GM12878 (cell line): ENCODE measurements around the gene LYRM4. TPM values are rescaled to one million over a fixed set of nuclear protein-coding genes. Genes with fewer than 3 reads are reported as not detected.

ENCODE experiments used
- ATAC-seq: fragments of 200-7000 bp; cut with Tn5 transposase; 3 replicates; pipeline ENCODE4 v1.9.1; 2020; ENCODE audit warnings: mild to moderate bottlenecking, moderate library complexity
- BruUV-seq: library from RNA; stranded (reverse); fragments of 400-500 nt; replicated peaks from 2 replicates; lab custom pipeline; 2021; lab: Mats Ljungman, UMichigan
- CTCF ChIA-PET: fragments of 300-600 bp; sonication (Branson Sonifier 250); formaldehyde crosslinking; extraction: SDS; loops from one replicate; lab custom pipeline; 2021; ENCODE audit warnings: inconsistent platforms; lab: Yijun Ruan, JAX
- POLR2A ChIA-PET: fragments of 350-600 bp; formaldehyde crosslinking; extraction: SDS; loops from one replicate; lab custom pipeline; 2021; ENCODE audit warnings: inconsistent platforms; lab: Charles Lee
- RAD21 ChIA-PET: fragments of 300-600 bp; sonication (Branson Sonifier 250); formaldehyde crosslinking; loops from one replicate; lab custom pipeline; 2023; ENCODE audit warnings: antibody characterized with exemption; ENCODE audit not compliant: unreplicated experiment; lab: Charles Lee
- SMC1A ChIA-PET: fragments of 300-600 bp; sonication (Branson Sonifier 250); formaldehyde crosslinking; loops from one replicate; lab custom pipeline; 2023; ENCODE audit not compliant: unreplicated experiment, uncharacterized antibody; lab: Charles Lee
- DNase-seq: peaks from one replicate; pipeline ENCODE4 v3.0.0-alpha.2; 2011; ENCODE audit warnings: low read depth, low spot score
- FAIRE-seq: peaks from 3 replicates; lab custom pipeline; 2011; peaks lifted over from hg19 to GRCh38; lab: Jason Lieb, UNC
- H2AFZ ChIP-seq: 2 replicates; pipeline ENCODE4 v1.6.0; 2011; ENCODE audit warnings: low read depth, low read length, control low read depth; ENCODE audit not compliant: control insufficient read depth
- H3K27ac ChIP-seq: 2 replicates; pipeline ENCODE4 v1.5.1; 2011; ENCODE audit warnings: control low read depth; ENCODE audit not compliant: control insufficient read depth, insufficient read depth
- H3K27me3 ChIP-seq, 2 experiments: replicated peaks in 1 of 2; 2 replicates each; pipeline versions ENCODE4 v1.6.0 to v1.6.1; 2011; ENCODE audit warnings: low read length in 1 of 2; ENCODE audit not compliant: control insufficient read depth in 2 of 2, insufficient read depth in 2 of 2
- H3K36me3 ChIP-seq, 2 experiments: 2 replicates each; pipeline ENCODE4 v1.5.1; 2011; ENCODE audit warnings: low read length in 1 of 2; ENCODE audit not compliant: control insufficient read depth in 2 of 2, insufficient read depth in 2 of 2
- H3K4me1 ChIP-seq: 2 replicates; pipeline ENCODE4 v1.6.1; 2011; ENCODE audit warnings: mild to moderate bottlenecking, low read length, moderate library complexity, mixed read lengths; ENCODE audit not compliant: control insufficient read depth, insufficient read depth
- H3K4me2 ChIP-seq: 2 replicates; pipeline ENCODE4 v1.6.0; 2011; ENCODE audit warnings: control low read depth; ENCODE audit not compliant: control insufficient read depth, insufficient read depth
- H3K4me3 ChIP-seq: fragments of 200-600 bp; sonication (generic); 2 replicates; pipeline ENCODE4 v1.5.1; 2016
- H3K79me2 ChIP-seq: 2 replicates; pipeline ENCODE4 v1.6.0; 2011; ENCODE audit warnings: low read length; ENCODE audit not compliant: control insufficient read depth, insufficient read depth
- H3K9ac ChIP-seq: 2 replicates; pipeline ENCODE4 v1.8.0; 2011; ENCODE audit warnings: low read length, control low read depth, mixed read lengths; ENCODE audit not compliant: control insufficient read depth, insufficient read depth
- H3K9me3 ChIP-seq: replicated peaks from 3 replicates; pipeline ENCODE4 v1.5.1; 2011; ENCODE audit warnings: mild to moderate bottlenecking, low read length; ENCODE audit not compliant: control insufficient read depth, insufficient read depth
- H4K20me1 ChIP-seq: 2 replicates; pipeline ENCODE4 v1.6.0; 2011; ENCODE audit not compliant: control insufficient read depth, insufficient read depth
- ATF3 ChIP-seq: IDR thresholded peaks from 2 replicates; pipeline ENCODE4 v1.6.1; 2011; ENCODE audit warnings: low read depth, mild to moderate bottlenecking, low read length, moderate library complexity, borderline replicate concordance; ENCODE audit errors: extremely low read depth
- CHD2 ChIP-seq: IDR thresholded peaks from 2 replicates; pipeline ENCODE4 v1.6.1; 2011; ENCODE audit warnings: low read depth, low read length, improper control_type of control experiment, borderline replicate concordance
- DPF2 ChIP-seq: fragments of 450-650 bp; IDR thresholded peaks from 2 replicates; pipeline ENCODE4 v1.6.1; 2017; ENCODE audit warnings: mild to moderate bottlenecking
- E2F8 ChIP-seq: fragments of 450-650 bp; IDR thresholded peaks from 2 replicates; pipeline ENCODE4 v1.6.1; 2018; ENCODE audit warnings: mild to moderate bottlenecking, low read depth, moderate library complexity; ENCODE audit not compliant: partially characterized antibody
- HCFC1 ChIP-seq: fragments of 150-350 bp; IDR thresholded peaks from 2 replicates; pipeline ENCODE4 v1.6.1; 2014; ENCODE audit warnings: low read length
- HDAC2 ChIP-seq: fragments of 200-600 bp; sonication (generic); IDR thresholded peaks from 2 replicates; pipeline ENCODE4 v1.6.1; 2017
- RBBP5 ChIP-seq: fragments of 200-600 bp; sonication (generic); conservative IDR thresholded peaks from 2 replicates; pipeline ENCODE4 v1.6.1; 2016
- RELB ChIP-seq: fragments of 450-650 bp; IDR thresholded peaks from 2 replicates; pipeline ENCODE4 v1.6.1; 2017; ENCODE audit warnings: low read depth, mild to moderate bottlenecking, moderate library complexity
- TBL1XR1 ChIP-seq: IDR thresholded peaks from 2 replicates; pipeline ENCODE4 v1.6.1; 2012; ENCODE audit warnings: low read depth, low read length, improper control_type of control experiment
- WGBS: methylation state at CpG from one replicate; pipeline ENCODE4 v1.1.6; 2016; ENCODE audit warnings: low lambda C conversion rate; ENCODE audit not compliant: insufficient replicate concordance, insufficient coverage; ENCODE audit errors: missing lambda C conversion rate; 5-methylcytosine and 5-hydroxymethylcytosine counted together
- in situ Hi-C: fragments of 300-500 bp; cut with MboI; formaldehyde crosslinking; loops from 9 replicates; pipeline ENCODE4 v1.14.3; 2018; ENCODE audit warnings: mixed read lengths
- intact Hi-C: fragments of 100-400 bp; cut with micrococcal nuclease; formaldehyde crosslinking; loops from one replicate; pipeline ENCODE4 v1.14.2; 2022; ENCODE audit not compliant: unreplicated experiment
- polyA plus RNA-seq, 11 experiments: library from polyadenylated mRNA; depleted of rRNA in 4 of 11; unstranded in 6 of 11; stranded (reverse) in 5 of 11; fragments of >200 nt; fragmentation: Nextera tagmentation in 4 of 11; fragmentation: Illumina TruSeq in 1 of 11; extraction: Ambion mirVana in 4 of 11; extraction: Trizol in 1 of 11; gene quantifications; 1 replicate in 1 of 11; 2 replicates in 10 of 11; pipeline versions ENCODE4 v1.2.1 to v1.2.3, GENCODE V29; 2011 to 2016; ENCODE audit warnings: inconsistent platforms in 2 of 11, missing spikeins in 2 of 11, low read depth in 1 of 11
- total RNA-seq, 4 experiments: library from RNA; depleted of rRNA in 3 of 4; stranded (reverse); fragments of >200 nt in 3 of 4; fragmentation: Illumina TruSeq in 1 of 4; extraction: Trizol in 1 of 4; gene quantifications; 2 replicates each; pipeline versions ENCODE4 v1.2.1 to v1.2.3, GENCODE V29; 2013 to 2021
- TF ChIP-seq, protein P1 (sequence below): fragments of 450-650 bp; conservative IDR thresholded peaks from 2 replicates; pipeline ENCODE4 v1.6.1; 2017; ENCODE audit warnings: mild to moderate bottlenecking, moderate library complexity
- TF ChIP-seq, protein P2 (sequence below): fragments of 450-650 bp; IDR thresholded peaks from 2 replicates; pipeline ENCODE4 v1.6.1; 2016; ENCODE audit warnings: mild to moderate bottlenecking, moderate library complexity, borderline replicate concordance

The LYRM4 gene
- total and polyA plus RNA-seq, 10 of the 15 experiments (the other 5 are each of a cell fraction or from before 2014, with no cell fraction given), result 32.7 to 66.8 (median 44.0) TPM

DNA sequence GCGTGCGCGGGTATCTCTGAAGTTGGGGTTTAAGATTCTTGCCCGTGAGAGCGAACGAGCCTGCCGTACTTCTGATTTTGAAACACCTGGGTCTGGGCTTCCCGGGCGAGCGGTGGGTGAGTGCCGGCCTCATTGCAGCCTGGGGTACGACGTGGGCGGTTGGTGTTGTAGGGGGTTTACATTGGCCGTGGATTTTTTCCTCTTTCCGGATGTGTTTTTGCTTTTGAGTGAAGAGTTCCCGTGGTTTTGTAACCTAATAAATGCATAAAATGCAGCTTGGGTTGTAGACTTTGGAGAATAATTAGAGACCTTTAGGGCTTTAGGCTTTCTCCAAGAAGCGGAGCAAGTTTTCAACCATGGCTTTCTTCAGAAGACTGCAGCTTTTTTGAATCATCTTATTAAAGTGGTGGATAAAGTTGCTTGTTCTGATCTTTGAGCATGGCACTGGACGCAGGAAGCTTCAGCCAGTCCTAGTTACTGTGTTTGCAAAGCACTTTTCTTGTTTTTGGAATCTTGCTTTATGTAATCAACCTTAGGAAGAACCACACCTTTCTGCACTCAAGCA lies 877 bp upstream of the LYRM4 start:
- no peaks in the 10 kb centered on the region for H3K9me3 ChIP-seq
- H3K9ac ChIP-seq, result peak overlapping the region; percentile 92
- H3K79me2 ChIP-seq, result peaks cover 39% of the 10 kb centered on the region
- TSS peak; percentile 86 for BruUV-seq
- POLR2A ChIA-PET, result interaction anchor here (1.0 to 2.1 kb wide), 2 partner anchors 11 to 42 kb away, joined by 3 to 5 read pairs; no protein-coding TSS in a partner anchor
- ATAC-seq (no peak), DNase-seq (no peak), FAIRE-seq (no peak)
- under 1% methylated on average over 19 of the region's 19 CpGs for WGBS
- H2AFZ ChIP-seq, result peak overlapping the region; percentile 99
- no peaks in the 10 kb centered on the region for H4K20me1 ChIP-seq
- H3K4me1 ChIP-seq, result peaks cover 8% of the 10 kb centered on the region; the same call in 1 of the 2 replicates
- in situ Hi-C loops (no loop called here), intact Hi-C loops (loop anchor here (1.0 to 5.0 kb wide), 2 partner anchors 17 to 119 kb away; no protein-coding TSS in a partner anchor)
- H3K27ac ChIP-seq, result peak overlapping the region; percentile 98
- SMC1A ChIA-PET, result interaction anchor here (1.4 to 2.7 kb wide), 5 partner anchors 13 to 118 kb away, joined by 3 to 12 read pairs (median 6); no protein-coding TSS in a partner anchor
- H3K27me3 ChIP-seq, result no peaks in the 10 kb centered on the region
- no peaks in the 10 kb centered on the region for H3K36me3 ChIP-seq
- CTCF ChIA-PET, result interaction anchor here (0.7 to 1.7 kb wide), 6 partner anchors 15 to 404 kb away, joined by 3 to 7 read pairs (median 3); no protein-coding TSS in a partner anchor
- H3K4me3 ChIP-seq, result peak overlapping the region; percentile 90
- RAD21 ChIA-PET, result interaction anchor here (1.1 to 2.2 kb wide), 4 partner anchors 34 to 118 kb away, joined by 3 to 19 read pairs (median 7); no protein-coding TSS in a partner anchor
- peak overlapping the region; percentile 55 for H3K4me2 ChIP-seq
- TF ChIP-seq HCFC1, result no peak
- peak; percentile 55; the same call in 1 of the 2 replicates for TF ChIP-seq TBL1XR1
- peak; percentile 86; the same call in 1 of the 2 replicates for TF ChIP-seq HDAC2
- TF ChIP-seq RBBP5, result peak; percentile 83
- peak; percentile 27 for TF ChIP-seq E2F8
- no peak for TF ChIP-seq ATF3
- 0 out of 2 replicates have a peak, but pooled peaks have one; percentile 7 for TF ChIP-seq DPF2
- TF ChIP-seq RELB, result peak; percentile 98
- TF ChIP-seq, protein P1, sequence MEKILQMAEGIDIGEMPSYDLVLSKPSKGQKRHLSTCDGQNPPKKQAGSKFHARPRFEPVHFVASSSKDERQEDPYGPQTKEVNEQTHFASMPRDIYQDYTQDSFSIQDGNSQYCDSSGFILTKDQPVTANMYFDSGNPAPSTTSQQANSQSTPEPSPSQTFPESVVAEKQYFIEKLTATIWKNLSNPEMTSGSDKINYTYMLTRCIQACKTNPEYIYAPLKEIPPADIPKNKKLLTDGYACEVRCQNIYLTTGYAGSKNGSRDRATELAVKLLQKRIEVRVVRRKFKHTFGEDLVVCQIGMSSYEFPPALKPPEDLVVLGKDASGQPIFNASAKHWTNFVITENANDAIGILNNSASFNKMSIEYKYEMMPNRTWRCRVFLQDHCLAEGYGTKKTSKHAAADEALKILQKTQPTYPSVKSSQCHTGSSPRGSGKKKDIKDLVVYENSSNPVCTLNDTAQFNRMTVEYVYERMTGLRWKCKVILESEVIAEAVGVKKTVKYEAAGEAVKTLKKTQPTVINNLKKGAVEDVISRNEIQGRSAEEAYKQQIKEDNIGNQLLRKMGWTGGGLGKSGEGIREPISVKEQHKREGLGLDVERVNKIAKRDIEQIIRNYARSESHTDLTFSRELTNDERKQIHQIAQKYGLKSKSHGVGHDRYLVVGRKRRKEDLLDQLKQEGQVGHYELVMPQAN, result peak; percentile 77
- peak; percentile 5; the same call in 1 of the 2 replicates for TF ChIP-seq CHD2
- TF ChIP-seq, protein P2, sequence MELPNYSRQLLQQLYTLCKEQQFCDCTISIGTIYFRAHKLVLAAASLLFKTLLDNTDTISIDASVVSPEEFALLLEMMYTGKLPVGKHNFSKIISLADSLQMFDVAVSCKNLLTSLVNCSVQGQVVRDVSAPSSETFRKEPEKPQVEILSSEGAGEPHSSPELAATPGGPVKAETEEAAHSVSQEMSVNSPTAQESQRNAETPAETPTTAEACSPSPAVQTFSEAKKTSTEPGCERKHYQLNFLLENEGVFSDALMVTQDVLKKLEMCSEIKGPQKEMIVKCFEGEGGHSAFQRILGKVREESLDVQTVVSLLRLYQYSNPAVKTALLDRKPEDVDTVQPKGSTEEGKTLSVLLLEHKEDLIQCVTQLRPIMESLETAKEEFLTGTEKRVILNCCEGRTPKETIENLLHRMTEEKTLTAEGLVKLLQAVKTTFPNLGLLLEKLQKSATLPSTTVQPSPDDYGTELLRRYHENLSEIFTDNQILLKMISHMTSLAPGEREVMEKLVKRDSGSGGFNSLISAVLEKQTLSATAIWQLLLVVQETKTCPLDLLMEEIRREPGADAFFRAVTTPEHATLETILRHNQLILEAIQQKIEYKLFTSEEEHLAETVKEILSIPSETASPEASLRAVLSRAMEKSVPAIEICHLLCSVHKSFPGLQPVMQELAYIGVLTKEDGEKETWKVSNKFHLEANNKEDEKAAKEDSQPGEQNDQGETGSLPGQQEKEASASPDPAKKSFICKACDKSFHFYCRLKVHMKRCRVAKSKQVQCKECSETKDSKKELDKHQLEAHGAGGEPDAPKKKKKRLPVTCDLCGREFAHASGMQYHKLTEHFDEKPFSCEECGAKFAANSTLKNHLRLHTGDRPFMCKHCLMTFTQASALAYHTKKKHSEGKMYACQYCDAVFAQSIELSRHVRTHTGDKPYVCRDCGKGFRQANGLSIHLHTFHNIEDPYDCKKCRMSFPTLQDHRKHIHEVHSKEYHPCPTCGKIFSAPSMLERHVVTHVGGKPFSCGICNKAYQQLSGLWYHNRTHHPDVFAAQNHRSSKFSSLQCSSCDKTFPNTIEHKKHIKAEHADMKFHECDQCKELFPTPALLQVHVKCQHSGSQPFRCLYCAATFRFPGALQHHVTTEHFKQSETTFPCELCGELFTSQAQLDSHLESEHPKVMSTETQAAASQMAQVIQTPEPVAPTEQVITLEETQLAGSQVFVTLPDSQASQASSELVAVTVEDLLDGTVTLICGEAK, result peak; percentile 76
